SK-N-SH treated with all-trans-retinoic acid at 6 μM for 48 hours (cell line): ENCODE measurements around the gene AHR.

ENCODE experiments used
- ATAC-seq: fragments of 200-7000 bp; cut with Tn5 transposase; 3 replicates; pipeline ENCODE4 v1.9.1; 2020; ENCODE audit warnings: mild to moderate bottlenecking, moderate library complexity
- ARNTL ChIP-seq: fragments of 450-650 bp; formaldehyde crosslinking; IDR thresholded peaks from 2 replicates; pipeline ENCODE4 v1.5.0; 2020; ENCODE audit warnings: low read depth, mild to moderate bottlenecking, moderate library complexity, borderline replicate concordance
- BACH2 ChIP-seq: fragments of 250-450 bp; sonication (Bioruptor Pico); IDR thresholded peaks from 2 replicates; pipeline ENCODE4 v1.9.0; 2021; ENCODE audit warnings: mild to moderate bottlenecking, borderline replicate concordance
- CSDC2 ChIP-seq: fragments of 250-450 bp; sonication (Bioruptor Pico); IDR thresholded peaks from 2 replicates; pipeline ENCODE4 v1.5.0; 2020; ENCODE audit warnings: mild to moderate bottlenecking, moderate library complexity
- ESRRG ChIP-seq: fragments of 250-450 bp; sonication (Bioruptor Pico); IDR thresholded peaks from 2 replicates; pipeline ENCODE4 v1.6.1; 2021; ENCODE audit warnings: mild to moderate bottlenecking
- GLIS3 ChIP-seq: fragments of 250-450 bp; sonication (Bioruptor Pico); IDR thresholded peaks from 2 replicates; pipeline ENCODE4 v1.5.0; 2020; ENCODE audit warnings: mild to moderate bottlenecking, moderate library complexity
- ISL1 ChIP-seq: fragments of 250-450 bp; sonication (Bioruptor Pico); IDR thresholded peaks from 2 replicates; pipeline ENCODE4 v2.1.2; 2022; ENCODE audit warnings: mild to moderate bottlenecking, moderate library complexity
- OSR1 ChIP-seq: fragments of 250-450 bp; sonication (Bioruptor Pico); IDR thresholded peaks from 2 replicates; pipeline ENCODE4 v1.8.0; 2022; ENCODE audit warnings: moderate library complexity, mild to moderate bottlenecking, inconsistent platforms
- PPARA ChIP-seq: fragments of 250-450 bp; sonication (Bioruptor Pico); IDR thresholded peaks from 2 replicates; pipeline ENCODE4 v1.5.0; 2020; ENCODE audit warnings: mild to moderate bottlenecking, borderline replicate concordance
- RARB ChIP-seq: fragments of 250-450 bp; sonication (Bioruptor Pico); IDR thresholded peaks from 2 replicates; pipeline ENCODE4 v1.8.0; 2021; ENCODE audit warnings: mild to moderate bottlenecking, moderate library complexity
- SNAI2 ChIP-seq: fragments of 250-450 bp; sonication (Bioruptor Pico); IDR thresholded peaks from 2 replicates; pipeline ENCODE4 v1.5.0; 2020; ENCODE audit warnings: mild to moderate bottlenecking, moderate library complexity
- TOX ChIP-seq: fragments of 250-450 bp; sonication (Bioruptor Pico); IDR thresholded peaks from 2 replicates; pipeline ENCODE4 v1.8.0; 2021; ENCODE audit warnings: mild to moderate bottlenecking, moderate library complexity, borderline replicate concordance
- ZC3H10 ChIP-seq: fragments of 250-450 bp; sonication (Bioruptor Pico); IDR thresholded peaks from 2 replicates; pipeline ENCODE4 v1.5.1; 2021; ENCODE audit warnings: mild to moderate bottlenecking, moderate library complexity
- ZFP3 ChIP-seq: fragments of 250-450 bp; sonication (Bioruptor Pico); IDR thresholded peaks from 2 replicates; pipeline ENCODE4 v1.5.0; 2020; ENCODE audit warnings: mild to moderate bottlenecking, moderate library complexity
- ZFP30 ChIP-seq: fragments of 450-650 bp; formaldehyde crosslinking; IDR thresholded peaks from 2 replicates; pipeline ENCODE4 v1.5.0; 2022; ENCODE audit warnings: mild to moderate bottlenecking, moderate library complexity
- ZNF565 ChIP-seq: fragments of 450-650 bp; formaldehyde crosslinking; conservative IDR thresholded peaks from 2 replicates; pipeline ENCODE4 v1.5.0; 2020; ENCODE audit warnings: low read depth, mild to moderate bottlenecking, moderate library complexity
- ZNF70 ChIP-seq: fragments of 450-650 bp; formaldehyde crosslinking; IDR thresholded peaks from 2 replicates; pipeline ENCODE4 v1.5.0; 2020; ENCODE audit warnings: mild to moderate bottlenecking, moderate library complexity
- ZNF8 ChIP-seq: fragments of 450-650 bp; formaldehyde crosslinking; IDR thresholded peaks from 2 replicates; pipeline ENCODE4 v1.5.0; 2020; ENCODE audit warnings: mild to moderate bottlenecking, moderate library complexity
- TF ChIP-seq, protein P1 (sequence below): fragments of 250-450 bp; sonication (Bioruptor Pico); IDR thresholded peaks from 2 replicates; pipeline ENCODE4 v1.5.1; 2020; ENCODE audit warnings: low read depth, mild to moderate bottlenecking, moderate library complexity
- TF ChIP-seq, protein P2 (sequence below): fragments of 250-450 bp; sonication (Bioruptor Pico); IDR thresholded peaks from 2 replicates; pipeline ENCODE4 v1.5.0; 2020; ENCODE audit warnings: mild to moderate bottlenecking, moderate library complexity
- TF ChIP-seq, protein P3 (sequence below): fragments of 250-450 bp; sonication (Bioruptor Pico); IDR thresholded peaks from 2 replicates; pipeline ENCODE4 v1.8.0; 2020; ENCODE audit warnings: mild to moderate bottlenecking, moderate library complexity, borderline replicate concordance
- TF ChIP-seq, protein P4 (sequence below): fragments of 250-450 bp; sonication (Bioruptor Pico); IDR thresholded peaks from 2 replicates; pipeline ENCODE4 v1.8.0; 2021; ENCODE audit warnings: low read depth, mild to moderate bottlenecking, moderate library complexity, borderline replicate concordance

Gene AHR

DNA sequence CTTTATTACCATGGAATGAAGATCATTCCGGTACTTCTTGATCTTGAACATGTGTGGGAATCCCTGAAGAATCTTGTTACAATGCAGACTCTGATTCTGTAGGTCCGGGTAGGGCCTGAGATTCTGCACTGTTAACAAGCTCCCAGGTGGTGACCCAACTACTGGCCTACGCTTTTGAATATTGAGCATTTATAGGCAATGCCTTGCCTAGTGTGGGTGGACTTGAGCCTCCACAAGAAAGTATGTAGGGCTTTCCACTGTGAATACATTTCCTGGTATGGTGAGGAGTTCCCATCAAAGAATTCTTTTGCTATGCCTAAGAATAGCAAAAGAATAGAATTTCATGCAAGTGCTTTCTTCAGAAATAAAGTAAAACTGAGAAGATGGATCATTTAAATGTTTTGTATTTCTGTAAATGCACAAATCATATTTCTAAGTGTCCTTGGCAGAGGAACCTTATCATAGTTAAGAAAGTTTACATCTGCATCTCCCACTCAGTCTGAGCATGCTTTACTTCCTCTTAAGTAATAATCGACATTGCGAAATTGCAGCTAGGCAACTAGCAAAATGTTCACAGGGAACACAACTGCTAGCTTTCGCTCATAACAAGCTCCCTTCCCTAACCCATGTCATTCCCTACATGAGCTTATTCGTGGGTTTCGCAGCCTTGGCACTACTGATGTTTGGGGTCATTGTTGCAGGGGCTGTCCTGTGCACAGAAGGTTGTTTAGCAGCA is 71.4 kb downstream of the AHR start (continued):
- TF ChIP-seq PPARA, result no peak
- TF ChIP-seq GLIS3 (CRISPR knock-in tag), result no peak
- TF ChIP-seq ZFP3 (CRISPR knock-in tag), result no peak
- TF ChIP-seq ISL1 (CRISPR knock-in tag), result no peak
- no peak for TF ChIP-seq ZFP30 (CRISPR knock-in tag)
- TF ChIP-seq, protein P1, sequence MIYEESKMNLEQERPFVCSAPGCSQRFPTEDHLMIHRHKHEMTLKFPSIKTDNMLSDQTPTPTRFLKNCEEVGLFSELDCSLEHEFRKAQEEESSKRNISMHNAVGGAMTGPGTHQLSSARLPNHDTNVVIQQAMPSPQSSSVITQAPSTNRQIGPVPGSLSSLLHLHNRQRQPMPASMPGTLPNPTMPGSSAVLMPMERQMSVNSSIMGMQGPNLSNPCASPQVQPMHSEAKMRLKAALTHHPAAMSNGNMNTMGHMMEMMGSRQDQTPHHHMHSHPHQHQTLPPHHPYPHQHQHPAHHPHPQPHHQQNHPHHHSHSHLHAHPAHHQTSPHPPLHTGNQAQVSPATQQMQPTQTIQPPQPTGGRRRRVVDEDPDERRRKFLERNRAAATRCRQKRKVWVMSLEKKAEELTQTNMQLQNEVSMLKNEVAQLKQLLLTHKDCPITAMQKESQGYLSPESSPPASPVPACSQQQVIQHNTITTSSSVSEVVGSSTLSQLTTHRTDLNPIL (CRISPR knock-in tag), result no peak
- TF ChIP-seq CSDC2 (CRISPR knock-in tag), result no peak
- no peak for TF ChIP-seq SNAI2
- no peak for TF ChIP-seq ARNTL (CRISPR knock-in tag)
- no peak for TF ChIP-seq ZNF565 (CRISPR knock-in tag)
- TF ChIP-seq, all 23 proteins: peak for 0

DNA sequence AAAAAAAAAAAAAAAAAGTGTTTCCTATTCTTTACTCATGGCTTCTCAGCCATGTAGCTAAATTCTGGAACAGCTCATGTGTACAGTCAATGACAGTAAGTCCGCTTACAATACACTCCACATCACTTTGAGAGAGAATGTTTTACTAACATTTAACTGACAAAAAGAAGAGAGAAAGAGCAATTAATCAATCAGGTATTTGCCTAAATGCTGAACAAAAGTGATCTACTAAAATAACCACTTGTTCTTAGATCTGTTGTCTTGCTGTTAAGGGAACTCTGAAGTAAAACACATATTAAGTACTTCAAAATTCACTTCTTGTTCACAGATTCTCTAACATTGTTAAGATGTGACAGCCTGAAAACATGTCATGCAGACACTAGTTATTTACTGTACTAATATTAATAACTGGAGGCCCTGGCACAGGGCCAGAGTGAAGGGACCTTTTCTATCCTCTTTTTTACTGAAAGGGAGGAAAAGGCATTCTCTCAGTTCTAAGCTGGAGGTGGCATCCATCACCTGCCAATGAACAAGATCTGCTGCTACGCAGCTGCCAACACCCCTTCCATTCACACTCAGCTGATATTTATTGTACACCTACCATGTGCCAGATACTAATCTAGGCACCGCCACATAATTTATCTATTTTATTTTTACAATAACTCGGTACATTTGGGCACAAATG is 72.6 kb downstream of the AHR start:
- TF ChIP-seq, protein P2, sequence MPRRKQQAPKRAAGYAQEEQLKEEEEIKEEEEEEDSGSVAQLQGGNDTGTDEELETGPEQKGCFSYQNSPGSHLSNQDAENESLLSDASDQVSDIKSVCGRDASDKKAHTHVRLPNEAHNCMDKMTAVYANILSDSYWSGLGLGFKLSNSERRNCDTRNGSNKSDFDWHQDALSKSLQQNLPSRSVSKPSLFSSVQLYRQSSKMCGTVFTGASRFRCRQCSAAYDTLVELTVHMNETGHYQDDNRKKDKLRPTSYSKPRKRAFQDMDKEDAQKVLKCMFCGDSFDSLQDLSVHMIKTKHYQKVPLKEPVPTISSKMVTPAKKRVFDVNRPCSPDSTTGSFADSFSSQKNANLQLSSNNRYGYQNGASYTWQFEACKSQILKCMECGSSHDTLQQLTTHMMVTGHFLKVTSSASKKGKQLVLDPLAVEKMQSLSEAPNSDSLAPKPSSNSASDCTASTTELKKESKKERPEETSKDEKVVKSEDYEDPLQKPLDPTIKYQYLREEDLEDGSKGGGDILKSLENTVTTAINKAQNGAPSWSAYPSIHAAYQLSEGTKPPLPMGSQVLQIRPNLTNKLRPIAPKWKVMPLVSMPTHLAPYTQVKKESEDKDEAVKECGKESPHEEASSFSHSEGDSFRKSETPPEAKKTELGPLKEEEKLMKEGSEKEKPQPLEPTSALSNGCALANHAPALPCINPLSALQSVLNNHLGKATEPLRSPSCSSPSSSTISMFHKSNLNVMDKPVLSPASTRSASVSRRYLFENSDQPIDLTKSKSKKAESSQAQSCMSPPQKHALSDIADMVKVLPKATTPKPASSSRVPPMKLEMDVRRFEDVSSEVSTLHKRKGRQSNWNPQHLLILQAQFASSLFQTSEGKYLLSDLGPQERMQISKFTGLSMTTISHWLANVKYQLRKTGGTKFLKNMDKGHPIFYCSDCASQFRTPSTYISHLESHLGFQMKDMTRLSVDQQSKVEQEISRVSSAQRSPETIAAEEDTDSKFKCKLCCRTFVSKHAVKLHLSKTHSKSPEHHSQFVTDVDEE (CRISPR knock-in tag), result no peak
- TF ChIP-seq ZNF8 (CRISPR knock-in tag) (no peak), GLIS3 (CRISPR knock-in tag) (no peak), ZNF70 (CRISPR knock-in tag) (no peak), ARNTL (CRISPR knock-in tag) (no peak), RARB (CRISPR knock-in tag) (no peak), BACH2 (no peak), ESRRG (CRISPR knock-in tag) (no peak), OSR1 (CRISPR knock-in tag) (no peak), ZFP30 (CRISPR knock-in tag) (no peak), ZFP3 (CRISPR knock-in tag) (no peak), SNAI2 (no peak), TOX (CRISPR knock-in tag) (no peak), PPARA (no peak), ZC3H10 (CRISPR knock-in tag) (no peak), ISL1 (CRISPR knock-in tag) (no peak), CSDC2 (CRISPR knock-in tag) (no peak)
- TF ChIP-seq, protein P3, sequence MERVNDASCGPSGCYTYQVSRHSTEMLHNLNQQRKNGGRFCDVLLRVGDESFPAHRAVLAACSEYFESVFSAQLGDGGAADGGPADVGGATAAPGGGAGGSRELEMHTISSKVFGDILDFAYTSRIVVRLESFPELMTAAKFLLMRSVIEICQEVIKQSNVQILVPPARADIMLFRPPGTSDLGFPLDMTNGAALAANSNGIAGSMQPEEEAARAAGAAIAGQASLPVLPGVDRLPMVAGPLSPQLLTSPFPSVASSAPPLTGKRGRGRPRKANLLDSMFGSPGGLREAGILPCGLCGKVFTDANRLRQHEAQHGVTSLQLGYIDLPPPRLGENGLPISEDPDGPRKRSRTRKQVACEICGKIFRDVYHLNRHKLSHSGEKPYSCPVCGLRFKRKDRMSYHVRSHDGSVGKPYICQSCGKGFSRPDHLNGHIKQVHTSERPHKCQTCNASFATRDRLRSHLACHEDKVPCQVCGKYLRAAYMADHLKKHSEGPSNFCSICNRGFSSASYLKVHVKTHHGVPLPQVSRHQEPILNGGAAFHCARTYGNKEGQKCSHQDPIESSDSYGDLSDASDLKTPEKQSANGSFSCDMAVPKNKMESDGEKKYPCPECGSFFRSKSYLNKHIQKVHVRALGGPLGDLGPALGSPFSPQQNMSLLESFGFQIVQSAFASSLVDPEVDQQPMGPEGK, result no peak
- TF ChIP-seq, protein P4, sequence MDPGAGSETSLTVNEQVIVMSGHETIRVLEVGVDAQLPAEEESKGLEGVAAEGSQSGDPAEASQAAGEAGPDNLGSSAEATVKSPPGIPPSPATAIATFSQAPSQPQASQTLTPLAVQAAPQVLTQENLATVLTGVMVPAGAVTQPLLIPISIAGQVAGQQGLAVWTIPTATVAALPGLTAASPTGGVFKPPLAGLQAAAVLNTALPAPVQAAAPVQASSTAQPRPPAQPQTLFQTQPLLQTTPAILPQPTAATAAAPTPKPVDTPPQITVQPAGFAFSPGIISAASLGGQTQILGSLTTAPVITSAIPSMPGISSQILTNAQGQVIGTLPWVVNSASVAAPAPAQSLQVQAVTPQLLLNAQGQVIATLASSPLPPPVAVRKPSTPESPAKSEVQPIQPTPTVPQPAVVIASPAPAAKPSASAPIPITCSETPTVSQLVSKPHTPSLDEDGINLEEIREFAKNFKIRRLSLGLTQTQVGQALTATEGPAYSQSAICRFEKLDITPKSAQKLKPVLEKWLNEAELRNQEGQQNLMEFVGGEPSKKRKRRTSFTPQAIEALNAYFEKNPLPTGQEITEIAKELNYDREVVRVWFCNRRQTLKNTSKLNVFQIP, result no peak
- TF ChIP-seq, all 23 proteins: peak for 0
- peak; percentile 31 for ATAC-seq

DNA sequence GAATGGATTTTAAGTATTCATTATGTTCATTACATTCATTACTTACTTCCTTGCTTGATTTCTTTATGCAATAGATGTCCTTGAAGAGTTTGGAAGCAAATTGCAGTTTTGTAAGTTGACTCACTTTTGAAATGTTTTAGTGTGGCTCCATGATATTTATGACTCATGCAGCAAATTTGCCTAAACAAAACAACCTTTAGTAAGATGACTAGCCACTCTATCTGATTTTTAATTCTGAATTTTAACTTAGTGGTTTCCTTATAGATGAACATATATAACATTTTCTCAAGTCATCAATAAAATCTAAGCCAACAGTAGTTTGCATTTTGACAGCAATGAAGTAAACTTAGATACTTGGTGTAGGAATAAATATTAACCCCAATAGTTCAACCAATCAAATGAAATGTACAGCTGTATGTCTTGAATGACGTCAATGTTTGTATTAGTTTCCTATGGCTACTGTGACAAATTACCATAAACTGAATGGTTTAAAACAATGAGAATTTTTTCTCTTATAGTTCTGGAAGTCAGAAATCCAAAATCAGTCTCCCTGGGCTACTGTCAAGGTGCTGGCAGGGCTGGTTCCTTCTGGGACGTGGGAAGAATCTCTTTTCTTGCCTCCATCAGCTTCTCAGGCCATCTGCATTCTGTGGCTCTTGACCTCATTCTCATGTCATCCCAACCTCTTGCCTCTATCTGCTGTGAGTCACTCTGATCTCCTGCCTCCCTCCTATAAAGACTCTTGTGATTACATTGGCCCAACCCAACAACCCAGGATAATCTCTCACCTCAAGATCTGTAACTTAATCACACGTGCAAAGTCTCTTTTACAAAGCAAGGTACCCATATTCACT is 73.4 kb downstream of the AHR start:
- peak; percentile 84 for ATAC-seq
- peak; percentile 71 for TF ChIP-seq ISL1 (CRISPR knock-in tag)
- TF ChIP-seq, protein P1 (CRISPR knock-in tag), result 0 out of 2 replicates have a peak, but pooled peaks have one; percentile 36
- TF ChIP-seq ZFP3 (CRISPR knock-in tag), result no peak
- peak; percentile 89 for TF ChIP-seq ZC3H10 (CRISPR knock-in tag)
